Endothelial cell of umbilical vein (primary cell): ENCODE data around the gene METTL26. TPM values are rescaled to one million over a fixed set of nuclear protein-coding genes. Genes with fewer than 3 reads are reported as not detected.

Experiments
- BruUV-seq: library from RNA; stranded (reverse); fragments of 400-500 nt; replicated peaks from 2 replicates; lab custom pipeline; 2021; lab: Mats Ljungman, UMichigan
- CTCF ChIA-PET: fragments of 300-600, 350-600 bp; sonication (Branson Sonifier 250); formaldehyde crosslinking; loops from one replicate; lab custom pipeline; 2021; ENCODE audit warnings: antibody characterized with exemption, inconsistent platforms; lab: Charles Lee
- POLR2A ChIA-PET: fragments of 300-600, 350-600 bp; sonication (Branson Sonifier 250); formaldehyde crosslinking; loops from one replicate; lab custom pipeline; 2021; ENCODE audit warnings: antibody characterized with exemption, inconsistent platforms; lab: Charles Lee
- DNase-seq: peaks from one replicate; pipeline ENCODE4 v3.0.0-alpha.2; 2011; ENCODE audit warnings: low read depth, low spot score
- FAIRE-seq: peaks from 2 replicates; lab custom pipeline; 2011; peaks lifted over from hg19 to GRCh38; lab: Jason Lieb, UNC
- H2AFZ ChIP-seq: 2 replicates; pipeline ENCODE4 v1.6.0; 2012; ENCODE audit warnings: low read depth, low read length, control low read depth, inconsistent platforms
- H3K27ac ChIP-seq: 2 replicates; pipeline ENCODE4 v1.5.1; 2011; ENCODE audit warnings: low read depth, mild to moderate bottlenecking, control low read depth, low read length, moderate library complexity; ENCODE audit not compliant: insufficient read depth
- H3K27me3 ChIP-seq, 2 experiments: 2 replicates each; pipeline versions ENCODE4 v1.6.0 to v1.6.1; 2011; ENCODE audit warnings: low read length in 2 of 2, mixed read lengths in 1 of 2; ENCODE audit not compliant: control insufficient read depth in 2 of 2, insufficient read depth in 2 of 2
- H3K36me3 ChIP-seq, 2 experiments: 2 replicates in 1 of 2; 3 replicates in 1 of 2; pipeline ENCODE4 v1.5.1; 2011; ENCODE audit warnings: low read length in 2 of 2, mild to moderate bottlenecking in 1 of 2, moderate library complexity in 1 of 2; ENCODE audit not compliant: control insufficient read depth in 2 of 2, insufficient read depth in 2 of 2; ENCODE audit errors: extremely low read depth in 1 of 2
- H3K4me1 ChIP-seq: 3 replicates; pipeline ENCODE4 v1.5.1; 2011; ENCODE audit warnings: mild to moderate bottlenecking, low read length; ENCODE audit not compliant: control insufficient read depth, insufficient read depth; ENCODE audit errors: extremely low read depth
- H3K4me2 ChIP-seq: 2 replicates; pipeline ENCODE4 v1.6.1; 2011; ENCODE audit warnings: low read length, control low read depth, mixed read lengths; ENCODE audit not compliant: insufficient read depth
- H3K4me3 ChIP-seq, 3 experiments: fragments of 200-600 bp in 1 of 3; sonication (generic), shearing (Covaris generic) in 1 of 3; replicated peaks in 1 of 3; 2 replicates each; pipeline ENCODE4 v1.5.1; 2011 to 2016; ENCODE audit warnings: control low read depth in 3 of 3, low read length in 3 of 3, mild to moderate bottlenecking in 2 of 3, inconsistent platforms in 1 of 3, low read depth in 1 of 3, moderate library complexity in 1 of 3; ENCODE audit not compliant: insufficient read depth in 1 of 3
- H3K79me2 ChIP-seq: 2 replicates; pipeline ENCODE4 v1.6.0; 2012; ENCODE audit warnings: low read length, inconsistent platforms; ENCODE audit not compliant: control insufficient read depth, insufficient read depth
- H3K9ac ChIP-seq: replicated peaks from 2 replicates; pipeline ENCODE3; 2011; ENCODE audit warnings: low read length, control low read depth; ENCODE audit not compliant: insufficient read depth; ENCODE audit errors: extremely low read depth
- H3K9me1 ChIP-seq: replicated peaks from 3 replicates; pipeline ENCODE4 v1.6.0; 2011; ENCODE audit warnings: mild to moderate bottlenecking, low read length; ENCODE audit not compliant: control insufficient read depth, insufficient read depth; ENCODE audit errors: extremely low read depth
- H3K9me3 ChIP-seq: replicated peaks from 2 replicates; pipeline ENCODE4 v1.5.1; 2012; ENCODE audit warnings: low read length, inconsistent platforms; ENCODE audit not compliant: control insufficient read depth, insufficient read depth
- H4K20me1 ChIP-seq: replicated peaks from 2 replicates; pipeline ENCODE3; 2011; ENCODE audit warnings: mild to moderate bottlenecking, low read length; ENCODE audit not compliant: control insufficient read depth, insufficient read depth; ENCODE audit errors: extremely low read depth
- EZH2 ChIP-seq: IDR thresholded peaks from 2 replicates; pipeline ENCODE4 v1.6.1; 2012; ENCODE audit warnings: borderline replicate concordance, low read depth, mild to moderate bottlenecking, moderate library complexity, low read length, inconsistent platforms; ENCODE audit not compliant: severe bottlenecking
- FOS ChIP-seq: IDR thresholded peaks from 2 replicates; pipeline ENCODE4 v1.6.1; 2011; ENCODE audit warnings: mild to moderate bottlenecking, low read length, moderate library complexity, borderline replicate concordance; ENCODE audit not compliant: insufficient read depth
- GATA2 ChIP-seq: IDR thresholded peaks from 2 replicates; pipeline ENCODE4 v1.7.0; 2011; ENCODE audit warnings: low read depth, mild to moderate bottlenecking, moderate library complexity, mixed read lengths, low read length; ENCODE audit not compliant: insufficient read length, insufficient read depth
- JUN ChIP-seq: IDR thresholded peaks from 2 replicates; pipeline ENCODE4 v1.6.1; 2011; ENCODE audit warnings: borderline replicate concordance, low read depth; ENCODE audit not compliant: insufficient read length, insufficient read depth
- MYC ChIP-seq: IDR thresholded peaks from one replicate; pipeline ENCODE4 v1.6.1; 2011; ENCODE audit warnings: mild to moderate bottlenecking, low read depth, low read length
- POLR2A ChIP-seq: IDR thresholded peaks from 2 replicates; pipeline ENCODE4 v1.6.1; 2012; ENCODE audit warnings: low read depth, mild to moderate bottlenecking, control low read depth, low read length
- POLR2AphosphoS5 ChIP-seq: IDR thresholded peaks from 2 replicates; pipeline ENCODE4 v1.6.1; 2012; ENCODE audit warnings: low read depth, mild to moderate bottlenecking, control low read depth, low read length, moderate library complexity; ENCODE audit not compliant: insufficient read depth
- dilution Hi-C: fragments of 300-500 bp; cut with MboI; formaldehyde crosslinking; loops from one replicate; pipeline ENCODE4 v1.15.0; 2019; ENCODE audit warnings: low sequenced_read_pairs; ENCODE audit not compliant: extremely low pct_ligation_motif_present
- intact Hi-C: fragments of 100-400 bp; cut with micrococcal nuclease; formaldehyde crosslinking; loops from one replicate; pipeline ENCODE4 v1.10.0; 2022
- polyA plus RNA-seq, 4 experiments: library from polyadenylated mRNA; depleted of rRNA in 3 of 4; stranded (reverse) in 3 of 4; unstranded in 1 of 4; fragments of >200 nt; gene quantifications; 2 replicates each; pipeline versions ENCODE4 v1.2.1 to v1.2.3, GENCODE V29; 2011 to 2012; ENCODE audit warnings: missing spikeins in 1 of 4
- total RNA-seq: library from RNA; stranded (reverse); gene quantifications from 2 replicates; pipeline ENCODE4 v1.2.3, GENCODE V29; 2021
- TF ChIP-seq, protein P1 (sequence below): IDR thresholded peaks from 2 replicates; pipeline ENCODE4 v1.6.1; 2011; ENCODE audit not compliant: insufficient read depth, insufficient read length
- TF ChIP-seq, protein P2 (sequence below), 2 donors: IDR thresholded peaks; 1 replicate in 1 of 2; 2 replicates in 1 of 2; pipeline ENCODE4 v1.5.1; 2011; ENCODE audit warnings: low read length in 2 of 2, mild to moderate bottlenecking in 2 of 2, moderate library complexity in 2 of 2, control low read depth in 1 of 2, inconsistent platforms in 1 of 2, low read depth in 1 of 2; ENCODE audit not compliant: insufficient read depth in 1 of 2; ENCODE audit errors: extremely low read depth in 1 of 2

The METTL26 gene
- total and polyA plus RNA-seq, 2 donors (not counting 3 experiments of a cell fraction or from before 2014, with no cell fraction given): 114 to 138 TPM

DNA sequence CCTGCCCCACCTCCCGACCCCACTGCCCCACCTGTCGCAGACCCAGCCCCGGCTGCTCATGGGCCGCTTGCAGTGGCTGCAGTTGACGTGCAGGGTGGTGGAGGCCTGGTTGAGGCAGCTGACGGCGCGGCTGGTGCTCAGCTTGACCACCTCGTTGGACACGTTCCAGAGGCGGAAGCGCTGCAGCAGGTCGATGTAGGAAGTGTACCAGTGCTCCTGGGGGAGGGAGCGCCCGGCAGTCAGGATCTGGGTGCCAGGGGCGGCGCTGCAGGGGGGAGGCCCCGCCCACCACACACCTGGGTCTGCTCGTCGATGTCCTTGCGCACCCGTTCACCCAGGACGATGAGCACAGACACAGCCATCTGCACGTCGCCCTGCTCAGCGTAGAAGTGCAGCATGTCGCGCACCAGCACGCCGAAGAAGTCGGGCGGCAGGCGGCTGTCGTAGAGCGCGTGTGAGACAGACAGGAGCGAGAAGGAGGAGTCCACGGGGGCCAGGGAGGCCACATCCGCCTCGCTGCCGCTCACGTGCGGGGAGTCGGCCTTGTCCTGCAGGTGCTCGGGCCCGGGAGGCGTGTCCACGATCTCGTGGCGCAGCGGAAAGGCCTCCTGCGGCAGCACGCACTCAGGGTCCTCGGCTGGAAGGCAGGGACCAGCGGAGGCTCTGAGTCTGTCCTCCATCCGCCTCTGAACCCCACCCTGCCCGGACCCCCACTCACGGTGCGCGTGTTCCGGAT, 49.0 kb upstream of the METTL26 start:
- BruUV-seq: no TSS peak
- POLR2A ChIA-PET: no interaction called here
- Histone ChIP-seq H3K4me2 (no peak overlapping the region), H3K4me1 (peaks cover 26% of the 10 kb centered on the region), H4K20me1 (no peaks in the 10 kb centered on the region), H3K9me1 (no peaks in the 10 kb centered on the region), H3K79me2 (peaks cover 31% of the 10 kb centered on the region), H3K9me3 (no peaks in the 10 kb centered on the region), H3K27ac (no peak overlapping the region), H3K9ac (no peak overlapping the region), H3K36me3 (peaks cover 7 to 22% of the 10 kb centered on the region in 2 experiments), H2AFZ (no peak overlapping the region), H3K4me3 (no peak overlapping the region), H3K27me3 (no peaks in the 10 kb centered on the region)
- FAIRE-seq (no peak), DNase-seq (no peak)
- dilution Hi-C loops (no loop called here), intact Hi-C loops (no loop called here)
- no peak for TF ChIP-seq POLR2AphosphoS5
- no peak for TF ChIP-seq POLR2A
- TF ChIP-seq FOS: no peak
- TF ChIP-seq JUN: no peak
- TF ChIP-seq, protein P1, sequence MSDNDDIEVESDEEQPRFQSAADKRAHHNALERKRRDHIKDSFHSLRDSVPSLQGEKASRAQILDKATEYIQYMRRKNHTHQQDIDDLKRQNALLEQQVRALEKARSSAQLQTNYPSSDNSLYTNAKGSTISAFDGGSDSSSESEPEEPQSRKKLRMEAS: no peak
- TF ChIP-seq GATA2: no peak
- TF ChIP-seq EZH2: no peak
- no peak for TF ChIP-seq MYC
- TF ChIP-seq, protein P2, sequence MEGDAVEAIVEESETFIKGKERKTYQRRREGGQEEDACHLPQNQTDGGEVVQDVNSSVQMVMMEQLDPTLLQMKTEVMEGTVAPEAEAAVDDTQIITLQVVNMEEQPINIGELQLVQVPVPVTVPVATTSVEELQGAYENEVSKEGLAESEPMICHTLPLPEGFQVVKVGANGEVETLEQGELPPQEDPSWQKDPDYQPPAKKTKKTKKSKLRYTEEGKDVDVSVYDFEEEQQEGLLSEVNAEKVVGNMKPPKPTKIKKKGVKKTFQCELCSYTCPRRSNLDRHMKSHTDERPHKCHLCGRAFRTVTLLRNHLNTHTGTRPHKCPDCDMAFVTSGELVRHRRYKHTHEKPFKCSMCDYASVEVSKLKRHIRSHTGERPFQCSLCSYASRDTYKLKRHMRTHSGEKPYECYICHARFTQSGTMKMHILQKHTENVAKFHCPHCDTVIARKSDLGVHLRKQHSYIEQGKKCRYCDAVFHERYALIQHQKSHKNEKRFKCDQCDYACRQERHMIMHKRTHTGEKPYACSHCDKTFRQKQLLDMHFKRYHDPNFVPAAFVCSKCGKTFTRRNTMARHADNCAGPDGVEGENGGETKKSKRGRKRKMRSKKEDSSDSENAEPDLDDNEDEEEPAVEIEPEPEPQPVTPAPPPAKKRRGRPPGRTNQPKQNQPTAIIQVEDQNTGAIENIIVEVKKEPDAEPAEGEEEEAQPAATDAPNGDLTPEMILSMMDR (IDR thresholded peaks at IDR 0.05; ENCODE audit: extremely low read depth in 1 of 2, insufficient read depth in 1 of 2, low read depth in 1 of 2, low read length in 2 of 2): no peak
- CTCF ChIA-PET: interaction anchor here (1.5 to 1.8 kb wide), 2 partner anchors 10 to 106 kb away, joined by 4 to 5 read pairs; partner anchors contain the start of gene RHBDL1
